Gastrocnemius medialis (tissue), 4 donors: ENCODE measurements around the gene FHOD3.

Source experiments
- CTCF ChIP-seq, 5 experiments: fragments of 450-650 bp in 3 of 5; fragments of 200-600 bp in 2 of 5; sonication (generic) in 2 of 5; IDR thresholded peaks in 4 of 5; conservative IDR thresholded peaks in 1 of 5; 1 replicate in 4 of 5; 2 replicates in 1 of 5; pipeline ENCODE4 v1.5.1; 2016 to 2019; ENCODE audit warnings: antibody characterized with exemption in 5 of 5, mild to moderate bottlenecking in 3 of 5, moderate library complexity in 3 of 5
- POLR2A ChIP-seq, 2 donors: fragments of 450-650 bp; IDR thresholded peaks; one replicate each; pipeline ENCODE4 v1.6.1; 2017; ENCODE audit warnings: antibody characterized with exemption in 2 of 2, mild to moderate bottlenecking in 2 of 2, moderate library complexity in 2 of 2

GRCh38 chr18:36330435-36331052 lies 33.0 kb downstream of the FHOD3 start:
- TF ChIP-seq CTCF (IDR thresholded peaks at IDR 0.05 in 4 of 5, conservative IDR thresholded peaks at IDR 0.05 in 1 of 5) (no peak), POLR2A (IDR thresholded peaks at IDR 0.05) (no peak)
